ENCODE measurements around the gene FAM110C.
"Not testable (repeated sequence)": the region's sequence is repeated elsewhere in the genome, so short reads cannot be mapped to it uniquely, and the experiment has no call there.

DNA sequence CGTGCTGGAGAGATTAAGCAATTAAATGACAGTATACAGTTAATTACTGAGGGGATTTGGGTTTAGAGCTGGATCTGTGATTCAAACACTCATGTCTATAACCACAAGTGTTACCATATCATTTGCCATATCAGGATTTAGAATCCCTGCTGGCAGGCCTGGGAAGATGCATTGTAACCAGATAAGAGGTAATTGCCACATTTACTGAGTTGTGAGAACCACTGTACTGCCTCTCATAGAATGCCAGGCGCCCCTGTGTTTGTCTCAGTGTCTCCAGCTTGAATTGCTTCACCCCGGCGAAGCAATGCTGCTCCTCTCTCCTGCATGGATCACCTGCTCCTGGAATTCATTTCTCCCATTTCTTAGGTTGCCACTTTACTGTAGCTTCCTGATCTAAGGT lies 21.7 kb downstream of the FAM110C start:
- TF ChIP-seq EZH2 (optimal IDR thresholded peaks at IDR 0.05; ENCODE audit: low read depth, low read length); EZH2phosphoT487 (IDR thresholded peaks at IDR 0.05; ENCODE audit: low read length): not testable (repeated sequence)
- TF ChIP-seq, protein P1, sequence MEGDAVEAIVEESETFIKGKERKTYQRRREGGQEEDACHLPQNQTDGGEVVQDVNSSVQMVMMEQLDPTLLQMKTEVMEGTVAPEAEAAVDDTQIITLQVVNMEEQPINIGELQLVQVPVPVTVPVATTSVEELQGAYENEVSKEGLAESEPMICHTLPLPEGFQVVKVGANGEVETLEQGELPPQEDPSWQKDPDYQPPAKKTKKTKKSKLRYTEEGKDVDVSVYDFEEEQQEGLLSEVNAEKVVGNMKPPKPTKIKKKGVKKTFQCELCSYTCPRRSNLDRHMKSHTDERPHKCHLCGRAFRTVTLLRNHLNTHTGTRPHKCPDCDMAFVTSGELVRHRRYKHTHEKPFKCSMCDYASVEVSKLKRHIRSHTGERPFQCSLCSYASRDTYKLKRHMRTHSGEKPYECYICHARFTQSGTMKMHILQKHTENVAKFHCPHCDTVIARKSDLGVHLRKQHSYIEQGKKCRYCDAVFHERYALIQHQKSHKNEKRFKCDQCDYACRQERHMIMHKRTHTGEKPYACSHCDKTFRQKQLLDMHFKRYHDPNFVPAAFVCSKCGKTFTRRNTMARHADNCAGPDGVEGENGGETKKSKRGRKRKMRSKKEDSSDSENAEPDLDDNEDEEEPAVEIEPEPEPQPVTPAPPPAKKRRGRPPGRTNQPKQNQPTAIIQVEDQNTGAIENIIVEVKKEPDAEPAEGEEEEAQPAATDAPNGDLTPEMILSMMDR (IDR thresholded peaks at IDR 0.05; ENCODE audit: low read length), result not testable (repeated sequence)

Measured in MM.1S (cell line).